ENCODE results near the gene EIF3J. TPM values are rescaled to one million over a fixed set of nuclear protein-coding genes. Genes with fewer than 3 reads are reported as not detected.

EIF3J gene
- polyA plus RNA-seq, 1 of the 3 experiments (the other 2 are of a cell fraction), result 23.8 TPM

DNA sequence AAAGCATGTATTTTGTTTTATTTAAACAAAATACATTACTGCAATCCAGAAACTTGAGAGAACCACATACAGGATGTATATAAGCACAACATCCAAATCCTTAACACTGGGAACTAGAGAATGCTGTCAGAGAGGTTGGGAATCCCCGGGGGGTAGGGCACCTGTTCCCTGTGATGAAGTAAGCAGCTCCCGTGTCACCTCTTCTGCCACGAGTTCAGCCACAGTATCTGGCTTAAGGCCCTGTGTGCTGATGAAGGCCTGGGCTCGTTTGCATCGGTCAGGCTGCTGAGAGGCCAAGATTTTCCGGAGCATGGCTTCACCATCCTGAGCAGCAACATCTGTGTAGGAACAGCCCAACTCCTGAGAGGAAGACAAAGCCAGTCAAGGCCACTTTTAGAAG lies 36.4 kb downstream of the EIF3J start (continued):
- TF ChIP-seq SIN3A (IDR thresholded peaks at IDR 0.05; ENCODE audit: borderline replicate concordance, low read depth, low read length) (no peak), JUND (IDR thresholded peaks at IDR 0.05) (no peak), ELF1 (IDR thresholded peaks at IDR 0.05) (no peak), RXRA (IDR thresholded peaks at IDR 0.05; ENCODE audit: borderline replicate concordance, low read depth) (no peak)

DNA sequence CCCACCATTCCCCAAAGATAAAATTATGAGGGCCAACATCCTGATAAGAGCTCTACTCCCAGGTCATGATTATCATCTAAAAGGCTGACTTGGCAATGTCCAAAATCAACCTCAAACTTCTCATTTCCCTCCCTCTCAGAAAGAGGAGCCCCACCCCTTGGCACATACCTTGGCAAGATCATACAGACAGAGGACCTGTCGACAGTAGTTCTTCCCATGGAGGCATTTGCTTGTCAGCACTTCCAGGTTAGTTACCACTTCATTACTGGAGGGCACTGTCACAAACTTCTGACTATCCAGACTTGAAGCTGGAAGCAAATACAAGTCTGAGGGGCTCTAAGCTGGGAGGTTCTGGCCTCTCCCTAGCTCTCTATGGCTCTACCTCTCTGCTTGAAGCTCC lies 37.8 kb downstream of the EIF3J start:
- H3K27me3 ChIP-seq (ENCODE audit: insufficient read depth), result no peaks in the 10 kb centered on the region
- H3K9ac ChIP-seq, result no peak overlapping the region
- no peaks in the 10 kb centered on the region for H3K9me2 ChIP-seq
- no peaks in the 10 kb centered on the region for H3F3A ChIP-seq (replicated peaks; ENCODE audit: insufficient read depth)
- 100% methylated on average over 1 of the region's 1 CpG for WGBS (ENCODE audit: low lambda C conversion rate)
- CTCF ChIA-PET, result interaction anchor here (1.5 kb wide), 1 partner anchor 164 kb away, joined by 6 read pairs; no protein-coding TSS in a partner anchor
- TF ChIP-seq NFIC (IDR thresholded peaks at IDR 0.05; ENCODE audit: borderline replicate concordance) (no peak), RCOR1 (IDR thresholded peaks at IDR 0.05; ENCODE audit: low read length) (no peak), POLR2AphosphoS5 (IDR thresholded peaks at IDR 0.05; ENCODE audit: low read depth, low read length) (no peak), RFX5 (IDR thresholded peaks at IDR 0.05; ENCODE audit: low read length) (no peak), EZH2phosphoT487 (IDR thresholded peaks at IDR 0.05; ENCODE audit: borderline replicate concordance, low read depth) (no peak), SMC3 (IDR thresholded peaks at IDR 0.05; ENCODE audit: low read depth, low read length) (no peak)
- H3K4me1 ChIP-seq (ENCODE audit: control insufficient read depth in 1 of 2, insufficient read depth in 2 of 2, low read depth in 1 of 2, low read length in 1 of 2), result no peaks in the 10 kb centered on the region
- H3K4me3 ChIP-seq (ENCODE audit: low read depth in 2 of 2, low read length in 1 of 2), result no peak overlapping the region
- H3K27ac ChIP-seq (ENCODE audit: low read depth in 2 of 2, low read length in 1 of 2), result no peak overlapping the region
- DNase-seq, result no peak
- H3K36me3 ChIP-seq (replicated peaks in 1 of 2; ENCODE audit: control insufficient read depth in 1 of 2, insufficient read depth in 2 of 2, low read length in 1 of 2), result peaks cover 20 to 21% of the 10 kb centered on the region in 2 experiments
- no peak overlapping the region for H2AFZ ChIP-seq (ENCODE audit: low read depth)
- H3K4me2 ChIP-seq, result no peak overlapping the region
- POLR2A ChIA-PET, result no interaction called here
- H4K20me1 ChIP-seq (ENCODE audit: insufficient read depth), result no peaks in the 10 kb centered on the region
- H3K79me2 ChIP-seq (ENCODE audit: insufficient read depth), result no peaks in the 10 kb centered on the region
- no peaks in the 10 kb centered on the region for H3K9me3 ChIP-seq

DNA sequence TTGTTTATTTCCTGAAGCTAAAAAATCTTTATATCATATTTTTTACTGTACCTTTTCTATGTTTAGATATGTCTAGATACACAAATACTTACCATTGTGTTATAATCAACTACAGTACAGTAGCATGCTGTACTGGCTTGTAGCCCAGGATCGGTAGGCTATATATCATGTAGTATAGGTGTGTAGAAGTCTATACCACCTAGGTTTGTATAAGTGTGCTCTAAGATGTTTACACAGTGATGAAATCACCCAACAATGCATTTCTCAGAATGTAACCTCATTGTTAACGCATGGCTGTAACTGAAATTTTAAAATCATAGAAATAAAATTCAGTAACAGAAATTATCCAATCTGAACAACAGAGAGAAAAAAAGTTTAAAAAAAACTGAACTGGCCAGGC lies 43.2 kb downstream of the EIF3J start:
- CTCF ChIA-PET, result interaction anchor here (0.7 to 4.6 kb wide), 6 partner anchors 10 to 157 kb away, joined by 3 to 42 read pairs (median 25); partner anchors contain the start of genes EIF3J and TRIM69

More for the DNA sequence above, 43.2 kb downstream of the EIF3J start:
- no peak for DNase-seq
- H3K27ac ChIP-seq (ENCODE audit: low read depth in 2 of 2, low read length in 1 of 2), result no peak overlapping the region
- H4K20me1 ChIP-seq (ENCODE audit: insufficient read depth), result no peaks in the 10 kb centered on the region
- no peak overlapping the region for H3K4me2 ChIP-seq
- H2AFZ ChIP-seq (ENCODE audit: low read depth), result no peak overlapping the region
- no peaks in the 10 kb centered on the region for H3K4me1 ChIP-seq (ENCODE audit: control insufficient read depth in 1 of 2, insufficient read depth in 2 of 2, low read depth in 1 of 2, low read length in 1 of 2)
- no peaks in the 10 kb centered on the region for H3K79me2 ChIP-seq (ENCODE audit: insufficient read depth)
- POLR2A ChIA-PET, result no interaction called here
- no peak overlapping the region for H3K9ac ChIP-seq
- H3K27me3 ChIP-seq (ENCODE audit: insufficient read depth), result no peaks in the 10 kb centered on the region
- TF ChIP-seq, protein P1, sequence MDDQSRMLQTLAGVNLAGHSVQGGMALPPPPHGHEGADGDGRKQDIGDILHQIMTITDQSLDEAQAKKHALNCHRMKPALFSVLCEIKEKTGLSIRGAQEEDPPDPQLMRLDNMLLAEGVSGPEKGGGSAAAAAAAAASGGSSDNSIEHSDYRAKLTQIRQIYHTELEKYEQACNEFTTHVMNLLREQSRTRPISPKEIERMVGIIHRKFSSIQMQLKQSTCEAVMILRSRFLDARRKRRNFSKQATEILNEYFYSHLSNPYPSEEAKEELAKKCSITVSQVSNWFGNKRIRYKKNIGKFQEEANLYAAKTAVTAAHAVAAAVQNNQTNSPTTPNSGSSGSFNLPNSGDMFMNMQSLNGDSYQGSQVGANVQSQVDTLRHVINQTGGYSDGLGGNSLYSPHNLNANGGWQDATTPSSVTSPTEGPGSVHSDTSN (IDR thresholded peaks at IDR 0.05), result no peak
- no peak for TF ChIP-seq GATA2 (CRISPR knock-in tag; IDR thresholded peaks at IDR 0.05)
- TF ChIP-seq ELF1 (IDR thresholded peaks at IDR 0.05), result no peak
- TF ChIP-seq, protein P2, sequence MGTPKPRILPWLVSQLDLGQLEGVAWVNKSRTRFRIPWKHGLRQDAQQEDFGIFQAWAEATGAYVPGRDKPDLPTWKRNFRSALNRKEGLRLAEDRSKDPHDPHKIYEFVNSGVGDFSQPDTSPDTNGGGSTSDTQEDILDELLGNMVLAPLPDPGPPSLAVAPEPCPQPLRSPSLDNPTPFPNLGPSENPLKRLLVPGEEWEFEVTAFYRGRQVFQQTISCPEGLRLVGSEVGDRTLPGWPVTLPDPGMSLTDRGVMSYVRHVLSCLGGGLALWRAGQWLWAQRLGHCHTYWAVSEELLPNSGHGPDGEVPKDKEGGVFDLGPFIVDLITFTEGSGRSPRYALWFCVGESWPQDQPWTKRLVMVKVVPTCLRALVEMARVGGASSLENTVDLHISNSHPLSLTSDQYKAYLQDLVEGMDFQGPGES (IDR thresholded peaks at IDR 0.05; ENCODE audit: low read depth, low read length), result no peak
- TF ChIP-seq, protein P3, sequence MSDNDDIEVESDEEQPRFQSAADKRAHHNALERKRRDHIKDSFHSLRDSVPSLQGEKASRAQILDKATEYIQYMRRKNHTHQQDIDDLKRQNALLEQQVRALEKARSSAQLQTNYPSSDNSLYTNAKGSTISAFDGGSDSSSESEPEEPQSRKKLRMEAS (IDR thresholded peaks at IDR 0.05; ENCODE audit: low read depth), result no peak
- no peak for TF ChIP-seq EZH2phosphoT487 (IDR thresholded peaks at IDR 0.05; ENCODE audit: borderline replicate concordance, low read depth)
- TF ChIP-seq, protein P4, sequence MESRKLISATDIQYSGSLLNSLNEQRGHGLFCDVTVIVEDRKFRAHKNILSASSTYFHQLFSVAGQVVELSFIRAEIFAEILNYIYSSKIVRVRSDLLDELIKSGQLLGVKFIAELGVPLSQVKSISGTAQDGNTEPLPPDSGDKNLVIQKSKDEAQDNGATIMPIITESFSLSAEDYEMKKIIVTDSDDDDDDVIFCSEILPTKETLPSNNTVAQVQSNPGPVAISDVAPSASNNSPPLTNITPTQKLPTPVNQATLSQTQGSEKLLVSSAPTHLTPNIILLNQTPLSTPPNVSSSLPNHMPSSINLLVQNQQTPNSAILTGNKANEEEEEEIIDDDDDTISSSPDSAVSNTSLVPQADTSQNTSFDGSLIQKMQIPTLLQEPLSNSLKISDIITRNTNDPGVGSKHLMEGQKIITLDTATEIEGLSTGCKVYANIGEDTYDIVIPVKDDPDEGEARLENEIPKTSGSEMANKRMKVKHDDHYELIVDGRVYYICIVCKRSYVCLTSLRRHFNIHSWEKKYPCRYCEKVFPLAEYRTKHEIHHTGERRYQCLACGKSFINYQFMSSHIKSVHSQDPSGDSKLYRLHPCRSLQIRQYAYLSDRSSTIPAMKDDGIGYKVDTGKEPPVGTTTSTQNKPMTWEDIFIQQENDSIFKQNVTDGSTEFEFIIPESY (IDR thresholded peaks at IDR 0.05; ENCODE audit: borderline replicate concordance, low read depth), result no peak
- no peak for TF ChIP-seq YY1 (IDR thresholded peaks at IDR 0.05; ENCODE audit: low read depth)
- H3K9me2 ChIP-seq, result no peaks in the 10 kb centered on the region
- H3K4me3 ChIP-seq (ENCODE audit: low read depth in 2 of 2, low read length in 1 of 2), result no peak overlapping the region
- H3F3A ChIP-seq (replicated peaks; ENCODE audit: insufficient read depth), result no peaks in the 10 kb centered on the region
- WGBS (ENCODE audit: low lambda C conversion rate), result 93% methylated on average over 2 of the region's 2 CpGs
- H3K9me3 ChIP-seq, result no peaks in the 10 kb centered on the region
- H3K36me3 ChIP-seq (replicated peaks in 1 of 2; ENCODE audit: control insufficient read depth in 1 of 2, insufficient read depth in 2 of 2, low read length in 1 of 2), result peaks cover 25 to 51% of the 10 kb centered on the region in 2 experiments

Data from SK-N-SH (cell line).